Gastroesophageal sphincter (tissue), 3 donors: ENCODE measurements around the gene WDR35.

ENCODE experiments used
- CTCF ChIP-seq, 4 experiments: fragments of 200-600 bp in 2 of 4; fragments of 450-650 bp in 2 of 4; sonication (generic) in 1 of 4; IDR thresholded peaks; one replicate each; pipeline ENCODE4 v1.5.1; 2017 to 2019; ENCODE audit warnings: antibody characterized with exemption in 4 of 4, mild to moderate bottlenecking in 2 of 4, moderate library complexity in 2 of 4
- EP300 ChIP-seq: sonication (generic); formaldehyde crosslinking; IDR thresholded peaks from one replicate; pipeline ENCODE4 v1.6.1; 2017; ENCODE audit warnings: antibody characterized with exemption, mild to moderate bottlenecking
- POLR2A ChIP-seq, 2 donors: fragments of 450-650 bp; IDR thresholded peaks; one replicate each; pipeline ENCODE4 v1.6.1; 2017; ENCODE audit warnings: antibody characterized with exemption in 2 of 2, mild to moderate bottlenecking in 2 of 2, moderate library complexity in 1 of 2
- POLR2AphosphoS5 ChIP-seq: sonication (generic); formaldehyde crosslinking; IDR thresholded peaks from one replicate; pipeline ENCODE4 v1.6.1; 2017; ENCODE audit warnings: antibody characterized with exemption

- TF ChIP-seq CTCF (IDR thresholded peaks at IDR 0.05), result no peak
- TF ChIP-seq POLR2AphosphoS5, result no peak
- no peak for TF ChIP-seq POLR2A (IDR thresholded peaks at IDR 0.05)
- TF ChIP-seq EP300, result no peak
Observed at GRCh38 chr2:19993731-19994130, 3.8 kb upstream of the WDR35 start.
